ENCODE measurements around the gene ABCB11. TPM values are rescaled to one million over a fixed set of nuclear protein-coding genes. Genes with fewer than 3 reads are reported as not detected.

The ABCB11 gene
- total RNA-seq: 0.02 TPM in 1 of 2 replicates, not detected in the other

DNA sequence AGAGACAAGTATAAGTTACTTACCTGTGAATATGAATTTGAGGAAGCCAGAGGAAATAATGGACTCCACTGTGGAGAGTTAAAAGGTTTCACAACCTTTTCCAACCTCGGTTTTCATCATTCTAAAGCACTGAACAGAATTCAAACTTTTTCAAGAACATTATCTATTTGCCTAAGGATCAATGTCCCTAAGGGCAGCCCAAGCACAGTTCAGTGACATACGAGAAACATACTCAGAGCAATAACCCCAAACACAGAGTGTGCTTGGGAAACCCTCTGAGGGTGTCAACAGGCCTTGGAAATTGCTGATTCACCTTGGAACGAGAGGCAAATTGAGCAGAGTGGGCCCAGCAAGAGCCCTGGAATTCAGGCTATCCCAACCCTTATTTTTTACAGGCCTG is at the start of gene ABCB11:
ABCB11 (minus strand) TSS at position 123 of the 400 bp plus-strand sequence. CDS start 13,199 bp downstream, outside the sequence.
- H3K9me3 Mint-ChIP-seq: peaks cover 5% of the 10 kb centered on the region
- H3K27ac Mint-ChIP-seq: no peak within 1 kb of the TSS
- H3K4me1 Mint-ChIP-seq (ENCODE audit: low read depth): no peaks in the 10 kb centered on the region
- H3K36me3 Mint-ChIP-seq (ENCODE audit: low read depth): peaks cover 2% of the 10 kb centered on the region
- DNase-seq (ENCODE audit: low spot score): no peak
- no peak within 1 kb of the TSS for H3K4me3 Mint-ChIP-seq
- intact Hi-C loops (cut with micrococcal nuclease): no loop called here
- H3K27me3 Mint-ChIP-seq (ENCODE audit: insufficient read depth): peaks cover 1% of the 10 kb centered on the region

DNA sequence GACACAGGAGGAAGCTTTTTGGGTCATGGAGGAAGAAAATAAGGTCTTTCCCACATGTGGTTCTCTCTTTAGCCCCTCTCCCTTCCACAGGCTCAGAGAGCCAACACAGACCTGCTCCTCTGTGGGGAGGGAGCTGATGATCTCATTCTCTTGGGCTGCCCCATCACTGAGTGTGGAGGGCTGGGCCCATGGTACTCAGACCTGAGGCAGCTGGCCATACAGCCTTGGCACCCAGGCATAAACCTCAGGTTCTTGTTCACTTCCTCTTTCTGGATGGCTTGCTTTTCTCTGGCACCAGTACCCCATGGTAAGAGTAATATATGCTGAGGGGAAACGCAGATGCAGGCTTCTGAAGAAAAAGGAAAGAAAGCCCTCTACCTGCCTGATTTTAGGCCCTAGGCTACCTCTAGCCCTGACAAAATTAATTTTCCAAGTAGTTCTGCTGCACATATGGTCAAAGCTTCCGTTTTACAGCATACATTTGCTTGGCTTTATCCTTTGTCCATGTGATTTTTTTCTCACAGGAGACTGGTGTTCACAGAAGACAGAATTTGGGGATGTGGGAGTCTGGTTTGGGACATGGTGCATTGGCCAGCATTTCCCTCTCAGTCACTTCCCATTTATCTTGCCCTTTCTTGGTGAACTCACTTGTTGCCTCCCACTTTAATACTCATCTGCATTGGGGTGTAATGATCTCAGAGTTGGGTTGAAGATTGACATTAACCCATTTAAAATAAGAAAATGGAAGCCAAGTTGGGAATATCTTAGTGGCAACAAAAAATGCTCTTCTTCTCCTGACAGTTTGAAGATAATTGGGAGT is 49.3 kb upstream of the ABCB11 start:
- H3K36me3 Mint-ChIP-seq (ENCODE audit: low read depth): no peaks in the 10 kb centered on the region
- H3K27me3 Mint-ChIP-seq (ENCODE audit: insufficient read depth): no peaks in the 10 kb centered on the region
- H3K4me3 Mint-ChIP-seq: no peak overlapping the region
- intact Hi-C loops (cut with micrococcal nuclease): no loop called here
- H3K9me3 Mint-ChIP-seq: peaks cover 1% of the 10 kb centered on the region
- DNase-seq (ENCODE audit: low spot score): no peak
- no peaks in the 10 kb centered on the region for H3K4me1 Mint-ChIP-seq (ENCODE audit: low read depth)
- no peak overlapping the region for H3K27ac Mint-ChIP-seq

DNA sequence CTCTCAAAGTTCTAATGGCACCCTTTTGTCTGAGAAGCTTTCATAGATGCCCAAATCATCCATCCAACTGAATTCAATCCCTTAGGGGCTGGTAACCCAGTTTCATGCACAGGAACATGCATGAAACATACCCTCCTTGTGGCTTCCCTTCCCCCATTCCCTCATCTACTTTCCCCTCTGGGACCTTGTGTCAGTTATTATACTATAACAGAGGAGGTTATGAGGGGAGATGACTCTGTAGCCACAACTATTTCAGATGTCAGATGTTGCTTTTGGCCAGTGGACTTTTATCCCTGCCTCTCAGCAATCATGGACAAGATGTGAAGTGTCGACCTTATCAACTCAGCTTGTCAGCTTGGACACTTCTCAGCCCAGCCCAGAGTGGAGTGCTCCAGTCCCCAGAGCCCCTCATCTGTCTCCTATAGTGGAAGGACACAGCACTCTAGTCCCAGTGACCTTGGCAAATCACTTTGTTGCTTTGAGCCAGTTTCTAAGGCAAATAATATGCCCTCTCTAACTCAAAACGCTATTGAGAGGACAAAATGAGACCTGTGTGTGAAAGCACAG is 46.6 kb upstream of the ABCB11 start:
- no peak overlapping the region for H3K4me3 Mint-ChIP-seq
- no peaks in the 10 kb centered on the region for H3K9me3 Mint-ChIP-seq
- intact Hi-C loops (cut with micrococcal nuclease): no loop called here
- no peaks in the 10 kb centered on the region for H3K36me3 Mint-ChIP-seq (ENCODE audit: low read depth)
- H3K4me1 Mint-ChIP-seq (ENCODE audit: low read depth): peaks cover 18% of the 10 kb centered on the region
- H3K27me3 Mint-ChIP-seq (ENCODE audit: insufficient read depth): no peaks in the 10 kb centered on the region
- no peak overlapping the region for H3K27ac Mint-ChIP-seq
- no peak for DNase-seq (ENCODE audit: low spot score)

GRCh38 chr2:169073963-169074751 is 43.0 kb upstream of the ABCB11 start:
- H3K4me1 Mint-ChIP-seq (ENCODE audit: low read depth): peaks cover 40% of the 10 kb centered on the region
- DNase-seq (ENCODE audit: low spot score): no peak
- no peaks in the 10 kb centered on the region for H3K27me3 Mint-ChIP-seq (ENCODE audit: insufficient read depth)
- peak overlapping the region; percentile 52 for H3K27ac Mint-ChIP-seq
- no peaks in the 10 kb centered on the region for H3K36me3 Mint-ChIP-seq (ENCODE audit: low read depth)
- no peaks in the 10 kb centered on the region for H3K9me3 Mint-ChIP-seq
- intact Hi-C loops (cut with micrococcal nuclease): loop anchor here (2.0 to 5.0 kb wide), 2 partner anchors 21 to 33 kb away; no protein-coding TSS in a partner anchor
- H3K4me3 Mint-ChIP-seq: no peak overlapping the region

- H3K27ac Mint-ChIP-seq: peak overlapping the region; percentile 52
- no peak for DNase-seq (ENCODE audit: low spot score)
Observed at GRCh38 chr2:169073211-169073962, 42.3 kb upstream of the ABCB11 start.

GRCh38 chr2:169072163-169072925 is 41.2 kb upstream of the ABCB11 start:
- intact Hi-C loops (cut with micrococcal nuclease): loop anchor here (1.0 to 5.0 kb wide), 3 partner anchors 22 to 111 kb away; no protein-coding TSS in a partner anchor
- Mint-ChIP-seq H3K9me3 (no peaks in the 10 kb centered on the region), H3K36me3 (ENCODE audit: low read depth) (peaks cover 2% of the 10 kb centered on the region), H3K4me1 (ENCODE audit: low read depth) (peaks cover 44% of the 10 kb centered on the region), H3K27me3 (ENCODE audit: insufficient read depth) (no peaks in the 10 kb centered on the region), H3K27ac (peak overlapping the region; percentile 54), H3K4me3 (peak overlapping the region; percentile 29)
- no peak for DNase-seq (ENCODE audit: low spot score)

More at GRCh38 chr2:169073211-169073962, 42.3 kb upstream of the ABCB11 start:
- peaks cover 2% of the 10 kb centered on the region for H3K36me3 Mint-ChIP-seq (ENCODE audit: low read depth)
- H3K4me3 Mint-ChIP-seq: no peak overlapping the region
- H3K4me1 Mint-ChIP-seq (ENCODE audit: low read depth): peaks cover 44% of the 10 kb centered on the region
- no peaks in the 10 kb centered on the region for H3K27me3 Mint-ChIP-seq (ENCODE audit: insufficient read depth)
- H3K9me3 Mint-ChIP-seq: no peaks in the 10 kb centered on the region
- intact Hi-C loops (cut with micrococcal nuclease): loop anchor here (2.0 to 5.0 kb wide), 2 partner anchors 21 to 34 kb away; no protein-coding TSS in a partner anchor

DNA sequence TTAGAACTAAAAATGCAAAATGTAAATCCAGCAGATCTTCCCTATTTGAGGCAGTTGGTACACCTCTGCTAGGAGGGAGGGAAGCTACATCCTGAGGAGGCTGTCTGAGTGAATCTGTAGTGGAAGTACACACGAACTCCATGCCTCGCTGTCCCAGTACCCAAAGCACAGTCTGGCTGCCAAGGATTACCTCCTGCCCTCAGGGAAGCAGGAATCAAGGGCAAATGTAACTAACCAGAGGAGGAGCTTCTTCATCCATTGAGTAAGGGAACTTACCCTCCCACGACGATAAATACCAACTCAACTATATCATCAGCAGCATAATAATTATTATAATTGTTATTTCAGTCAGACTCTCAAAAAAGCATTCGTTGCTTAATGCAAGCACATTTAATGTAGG is 40.3 kb upstream of the ABCB11 start:
- DNase-seq (ENCODE audit: low spot score): no peak
- intact Hi-C loops (cut with micrococcal nuclease): loop anchor here (5.0 kb wide), 1 partner anchor 36 kb away; no protein-coding TSS in a partner anchor
- Mint-ChIP-seq H3K9me3 (no peaks in the 10 kb centered on the region), H3K27ac (peak overlapping the region; percentile 63), H3K4me3 (no peak overlapping the region), H3K36me3 (ENCODE audit: low read depth) (peaks cover 2% of the 10 kb centered on the region), H3K27me3 (ENCODE audit: insufficient read depth) (no peaks in the 10 kb centered on the region), H3K4me1 (ENCODE audit: low read depth) (peaks cover 44% of the 10 kb centered on the region)

DNA sequence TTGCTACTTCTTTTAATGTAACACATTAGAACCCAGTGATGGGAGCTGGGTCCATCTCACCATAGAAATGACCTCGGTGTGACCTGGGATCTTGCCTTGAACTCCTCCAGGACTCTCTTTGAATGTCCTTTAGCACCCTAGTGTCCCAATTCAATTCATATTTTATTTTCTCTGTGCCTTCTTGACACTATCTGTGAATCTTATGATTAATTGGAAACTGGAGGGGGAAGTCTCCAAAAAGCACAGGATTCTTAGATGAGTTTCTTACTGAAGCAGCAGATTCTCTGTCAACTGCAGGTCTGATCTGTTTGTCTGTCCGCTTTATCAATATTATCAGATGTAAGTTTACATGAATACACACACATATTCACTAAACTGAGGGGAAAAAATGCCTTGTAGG is 38.7 kb upstream of the ABCB11 start:
- peak overlapping the region; percentile 26 for H3K4me3 Mint-ChIP-seq
- H3K36me3 Mint-ChIP-seq (ENCODE audit: low read depth): peaks cover 2% of the 10 kb centered on the region
- DNase-seq (ENCODE audit: low spot score): no peak
- no peaks in the 10 kb centered on the region for H3K27me3 Mint-ChIP-seq (ENCODE audit: insufficient read depth)
- H3K9me3 Mint-ChIP-seq: no peaks in the 10 kb centered on the region
- peaks cover 44% of the 10 kb centered on the region for H3K4me1 Mint-ChIP-seq (ENCODE audit: low read depth)
- peak overlapping the region; percentile 44 for H3K27ac Mint-ChIP-seq
- intact Hi-C loops (cut with micrococcal nuclease): loop anchor here (5.0 kb wide), 1 partner anchor 37 kb away; no protein-coding TSS in a partner anchor

DNA sequence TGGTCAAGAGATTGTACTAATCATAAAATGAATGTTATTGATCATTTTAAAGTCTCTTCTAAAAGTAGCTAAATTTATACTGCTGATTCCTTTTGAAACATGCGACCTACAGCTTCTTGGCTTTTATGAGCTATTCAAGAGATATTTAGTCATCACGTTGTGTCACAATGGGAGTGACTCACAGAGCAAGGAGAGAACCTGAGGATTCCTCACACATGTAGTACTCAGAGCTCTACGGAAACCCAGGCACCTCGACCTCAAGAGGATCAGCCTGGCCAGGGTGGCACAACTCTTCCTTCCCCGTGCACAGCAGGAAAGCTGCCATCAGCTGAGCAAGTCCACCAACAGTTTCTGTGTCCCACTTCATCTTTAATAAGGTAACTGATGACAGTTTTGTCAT is 38.2 kb upstream of the ABCB11 start, which contains the start of gene DHRS9:
DHRS9 (plus strand) TSS at position 223 of the 400 bp plus-strand sequence. CDS start 12,019 bp downstream, outside the sequence.
- DNase-seq (ENCODE audit: low spot score): no peak
- Mint-ChIP-seq H3K9me3 (no peaks in the 10 kb centered on the region), H3K36me3 (ENCODE audit: low read depth) (peaks cover 2% of the 10 kb centered on the region), H3K4me3 (peak within 1 kb of the TSS; percentile 26), H3K4me1 (ENCODE audit: low read depth) (peaks cover 41% of the 10 kb centered on the region), H3K27me3 (ENCODE audit: insufficient read depth) (no peaks in the 10 kb centered on the region), H3K27ac (peak within 1 kb of the TSS; percentile 44)
- intact Hi-C loops (cut with micrococcal nuclease): no loop called here

DNA sequence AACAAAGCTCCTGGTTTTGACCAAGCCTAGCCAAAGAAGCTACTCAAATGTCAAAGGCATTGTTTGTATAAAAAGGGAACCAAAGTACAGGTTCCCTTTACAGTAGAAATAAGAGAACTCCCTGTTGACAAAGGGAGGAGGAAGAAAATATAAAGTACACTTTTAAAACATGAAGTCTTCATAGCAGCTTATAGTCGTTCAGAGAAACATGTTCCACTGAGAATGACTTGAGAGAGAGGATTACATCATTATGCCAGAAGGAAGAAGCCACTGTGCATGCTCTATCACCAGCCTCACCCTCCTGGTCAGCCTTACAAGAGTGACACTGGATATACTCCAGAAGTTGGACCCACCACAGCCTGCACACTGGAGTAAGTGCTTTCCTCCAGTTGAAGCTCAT is 35.8 kb upstream of the ABCB11 start:
- intact Hi-C loops (cut with micrococcal nuclease): no loop called here
- Mint-ChIP-seq H3K9me3 (no peaks in the 10 kb centered on the region), H3K36me3 (ENCODE audit: low read depth) (peaks cover 2% of the 10 kb centered on the region), H3K27ac (no peak overlapping the region), H3K4me1 (ENCODE audit: low read depth) (peaks cover 17% of the 10 kb centered on the region), H3K27me3 (ENCODE audit: insufficient read depth) (no peaks in the 10 kb centered on the region), H3K4me3 (no peak overlapping the region)
- no peak for DNase-seq (ENCODE audit: low spot score)

- no peak overlapping the region for H3K4me3 Mint-ChIP-seq
- intact Hi-C loops (cut with micrococcal nuclease): no loop called here
- no peaks in the 10 kb centered on the region for H3K27me3 Mint-ChIP-seq (ENCODE audit: insufficient read depth)
- DNase-seq (ENCODE audit: low spot score): no peak
- H3K9me3 Mint-ChIP-seq: no peaks in the 10 kb centered on the region
- no peak overlapping the region for H3K27ac Mint-ChIP-seq
- peaks cover 2% of the 10 kb centered on the region for H3K36me3 Mint-ChIP-seq (ENCODE audit: low read depth)
- H3K4me1 Mint-ChIP-seq (ENCODE audit: low read depth): peaks cover 11% of the 10 kb centered on the region
Observed at GRCh38 chr2:169065864-169066517, 34.9 kb upstream of the ABCB11 start.

Measured in activated T-helper 1 cell treated with anti-CD3 and anti-CD28 coated beads, Interleukin-12 subunit alpha, Interleukin-12 subunit beta, Interleukin-2, Interleukin-4 antibody, amounts not matched to agents 30 ng/mL and 10 ng/mL and 1 ng/mL, durations not matched to agents 14 hours and 24 hours and 36 hours (primary cell).